HG03442 (cell line): Measurements from ENCODE around the gene ACTN4.

ENCODE experiments used
- ATAC-seq: cut with Tn5 transposase; IDR thresholded peaks from one replicate; pipeline ENCODE4 v1.9.1; 2021; ENCODE audit warnings: mild to moderate bottlenecking, moderate library complexity; ENCODE audit not compliant: unreplicated experiment

ACTN4 gene

GRCh38 chr19:38676878-38677646 is 29.6 kb downstream of the ACTN4 start:
- ATAC-seq: no peak

GRCh38 chr19:38678217-38678890 is 30.9 kb downstream of the ACTN4 start:
- no peak for ATAC-seq

- no peak for ATAC-seq
These were observed 31.5 kb downstream of the ACTN4 start for GRCh38 chr19:38678891-38679494.

- ATAC-seq: no peak
These were observed 32.4 kb downstream of the ACTN4 start for GRCh38 chr19:38679839-38680238.

- no peak for ATAC-seq
These were observed 34.9 kb downstream of the ACTN4 start for GRCh38 chr19:38682195-38682867.

GRCh38 chr19:38682872-38683392 is 35.5 kb downstream of the ACTN4 start:
- no peak for ATAC-seq

GRCh38 chr19:38683393-38684077 is 36.1 kb downstream of the ACTN4 start:
- peak; percentile 33 for ATAC-seq

GRCh38 chr19:38684078-38684861 is 36.8 kb downstream of the ACTN4 start:
- ATAC-seq: peak; percentile 38

GRCh38 chr19:38684862-38685665 is 37.6 kb downstream of the ACTN4 start:
- no peak for ATAC-seq

- no peak for ATAC-seq
These were observed 38.4 kb downstream of the ACTN4 start for GRCh38 chr19:38685666-38686529.

GRCh38 chr19:38686530-38686888 is 39.1 kb downstream of the ACTN4 start:
- ATAC-seq: peak; percentile 41

- no peak for ATAC-seq
These were observed 40.5 kb downstream of the ACTN4 start for GRCh38 chr19:38687837-38688378.

- no peak for ATAC-seq
These were observed 42.7 kb downstream of the ACTN4 start for GRCh38 chr19:38690146-38690545.

- no peak for ATAC-seq
These were observed 43.4 kb downstream of the ACTN4 start for GRCh38 chr19:38690832-38691231.

GRCh38 chr19:38691938-38692457 is 44.5 kb downstream of the ACTN4 start:
- no peak for ATAC-seq

GRCh38 chr19:38692458-38693379 is 45.3 kb downstream of the ACTN4 start:
- ATAC-seq: no peak
